ENCODE results near the gene ISM1. TPM values are rescaled to one million over a fixed set of nuclear protein-coding genes. Genes with fewer than 3 reads are reported as not detected.

ISM1 gene
- total RNA-seq, 2 experiments from 2014 or later, result 0.87 to 1.1 TPM

GRCh38 chr20:13213335-13213734, 7.7 kb upstream of the ISM1 start:
- Histone ChIP-seq H3K27ac (ENCODE audit: low read depth in 1 of 2, low read length in 2 of 2) (no peak overlapping the region), H3K9me3 (ENCODE audit: control insufficient read depth in 1 of 2, insufficient read depth in 1 of 2, low read length in 2 of 2) (no peaks in the 10 kb centered on the region), H3K4me1 (ENCODE audit: insufficient read depth, low read length) (no peaks in the 10 kb centered on the region), H3K4me3 (ENCODE audit: low read length) (no peak overlapping the region), H3K36me3 (ENCODE audit: insufficient read depth, low read length) (no peaks in the 10 kb centered on the region), H3K27me3 (ENCODE audit: control insufficient read depth in 1 of 2, insufficient read depth in 2 of 2, low read length in 2 of 2) (peaks cover 10 to 23% of the 10 kb centered on the region in 2 experiments)
- H3K27ac Mint-ChIP-seq, result no peak overlapping the region
- no peaks in the 10 kb centered on the region for H3K36me3 Mint-ChIP-seq (ENCODE audit: low read depth)
- H3K9me3 Mint-ChIP-seq, result no peaks in the 10 kb centered on the region
- peaks cover 54% of the 10 kb centered on the region for H3K27me3 Mint-ChIP-seq
- DNase-seq, result no peak
- H3K4me3 Mint-ChIP-seq, result no peak overlapping the region
- no peak for ATAC-seq (ENCODE audit: poor library complexity)
- CTCF ChIA-PET, result no interaction called here
- TF ChIP-seq CTCF (IDR thresholded peaks at IDR 0.05), result no peak
- no peaks in the 10 kb centered on the region for H3K4me1 Mint-ChIP-seq (ENCODE audit: low read depth)
- intact Hi-C loops (cut with DNase I, micrococcal nuclease), result no loop called here
- POLR2A ChIA-PET, result interaction anchor here (1.1 kb wide), 1 partner anchor 8 kb away, joined by 3 read pairs; no protein-coding TSS in a partner anchor

- intact Hi-C loops (cut with DNase I, micrococcal nuclease), result no loop called here
- ChIA-PET POLR2A (interaction anchor here (1.2 kb wide), 1 partner anchor 9 kb away, joined by 3 read pairs; no protein-coding TSS in a partner anchor), CTCF (no interaction called here)
- no peaks in the 10 kb centered on the region for H3K9me3 Mint-ChIP-seq
- H3K27ac Mint-ChIP-seq, result no peak overlapping the region
- no peak overlapping the region for H3K27ac ChIP-seq (ENCODE audit: low read depth in 1 of 2, low read length in 2 of 2)
- no peak overlapping the region for H3K4me3 ChIP-seq (ENCODE audit: low read length)
- H3K4me3 Mint-ChIP-seq, result no peak overlapping the region
- peaks cover 27 to 36% of the 10 kb centered on the region in 2 experiments for H3K27me3 ChIP-seq (ENCODE audit: control insufficient read depth in 1 of 2, insufficient read depth in 2 of 2, low read length in 2 of 2)
- H3K9me3 ChIP-seq (ENCODE audit: control insufficient read depth in 1 of 2, insufficient read depth in 1 of 2, low read length in 2 of 2), result peaks cover 0 to 4% of the 10 kb centered on the region in 2 experiments
- H3K36me3 Mint-ChIP-seq (ENCODE audit: low read depth), result no peaks in the 10 kb centered on the region
- peaks cover 73% of the 10 kb centered on the region for H3K27me3 Mint-ChIP-seq
- H3K36me3 ChIP-seq (ENCODE audit: insufficient read depth, low read length), result no peaks in the 10 kb centered on the region
- no peak for DNase-seq
- ATAC-seq (ENCODE audit: poor library complexity), result no peak
- peaks cover 17% of the 10 kb centered on the region for H3K4me1 ChIP-seq (ENCODE audit: insufficient read depth, low read length)
- no peak for TF ChIP-seq CTCF (IDR thresholded peaks at IDR 0.05)
- H3K4me1 Mint-ChIP-seq (ENCODE audit: low read depth), result peaks cover 12% of the 10 kb centered on the region
Observed at GRCh38 chr20:13216533-13216932, 4.5 kb upstream of the ISM1 start.

- H3K27me3 Mint-ChIP-seq, result peaks cover 60% of the 10 kb centered on the region
- DNase-seq (no peak), ATAC-seq (ENCODE audit: poor library complexity) (no peak)
- peaks cover 29% of the 10 kb centered on the region for H3K4me1 ChIP-seq (ENCODE audit: insufficient read depth, low read length)
- no peak for TF ChIP-seq CTCF (IDR thresholded peaks at IDR 0.05)
- peaks cover 0 to 4% of the 10 kb centered on the region in 2 experiments for H3K9me3 ChIP-seq (ENCODE audit: control insufficient read depth in 1 of 2, insufficient read depth in 1 of 2, low read length in 2 of 2)
- H3K4me3 Mint-ChIP-seq, result peak overlapping the region; percentile 88
- no peaks in the 10 kb centered on the region for H3K36me3 ChIP-seq (ENCODE audit: insufficient read depth, low read length)
- ChIA-PET CTCF (interaction anchor here (1.3 kb wide), 1 partner anchor 42 kb away, joined by 3 read pairs; no protein-coding TSS in a partner anchor), POLR2A (interaction anchor here (1.1 kb wide), 1 partner anchor 31 kb away, joined by 3 read pairs; no protein-coding TSS in a partner anchor)
- no peak overlapping the region for H3K27ac ChIP-seq (ENCODE audit: low read depth in 1 of 2, low read length in 2 of 2)
- H3K36me3 Mint-ChIP-seq (ENCODE audit: low read depth), result no peaks in the 10 kb centered on the region
- peak overlapping the region; percentile 43 for H3K27ac Mint-ChIP-seq
- no peaks in the 10 kb centered on the region for H3K9me3 Mint-ChIP-seq
- intact Hi-C loops (cut with DNase I, micrococcal nuclease), result loop anchor here in 1 of 2 experiments (1.0 kb wide), 1 partner anchor 43 kb away; no protein-coding TSS in a partner anchor
- H3K27me3 ChIP-seq (ENCODE audit: control insufficient read depth in 1 of 2, insufficient read depth in 2 of 2, low read length in 2 of 2), result peaks cover 19 to 23% of the 10 kb centered on the region in 2 experiments
- H3K4me1 Mint-ChIP-seq (ENCODE audit: low read depth), result peaks cover 21% of the 10 kb centered on the region
- peak overlapping the region; percentile 72 for H3K4me3 ChIP-seq (ENCODE audit: low read length)
Observed at GRCh38 chr20:13219327-13220193, 1.5 kb upstream of the ISM1 start.

Data from CD4-positive, alpha-beta T cell (primary cell).